ENCODE data around the gene PLAC1. TPM values are rescaled to one million over a fixed set of nuclear protein-coding genes. Genes with fewer than 3 reads are reported as not detected.

The PLAC1 gene
- total RNA-seq, 1 donor from 2014 or later: 0.20 TPM

DNA sequence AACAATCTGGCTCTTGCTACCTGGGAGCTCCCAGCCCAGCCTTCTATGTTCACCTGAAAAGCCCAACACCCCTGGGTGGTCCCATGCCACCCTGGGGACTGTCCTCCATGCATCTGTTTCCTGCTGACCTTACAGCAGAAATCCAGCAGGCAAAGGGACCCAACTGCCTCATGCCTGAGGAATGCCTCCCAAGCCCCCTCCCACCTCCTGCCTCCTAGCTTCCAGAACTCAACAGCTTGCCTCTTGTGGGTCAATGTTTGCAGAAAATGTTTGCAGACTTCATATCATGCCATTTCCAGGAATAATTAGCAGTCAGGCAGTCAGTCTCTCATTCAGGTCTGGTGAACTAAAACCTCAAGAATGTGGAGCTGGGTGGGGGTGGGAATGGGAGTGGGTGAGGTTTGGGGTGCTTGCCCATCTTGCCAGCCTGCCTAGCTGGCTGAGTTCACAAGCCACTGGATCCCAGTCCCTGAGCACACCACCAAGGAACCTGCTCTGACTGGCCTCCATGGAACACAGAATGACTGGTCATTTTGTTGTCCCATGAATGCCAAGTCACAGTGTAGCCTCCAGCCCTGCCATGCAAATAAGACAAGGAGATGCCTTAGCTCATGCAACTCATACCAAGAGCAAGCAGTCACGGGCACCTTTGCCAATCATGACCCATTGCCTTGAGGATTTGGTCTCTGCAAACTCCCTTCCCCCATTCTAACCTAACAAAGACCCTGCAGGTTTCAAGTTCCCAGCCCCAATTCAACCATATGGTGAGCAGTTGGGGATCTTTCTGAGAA lies 12.1 kb upstream of the PLAC1 start:
- DNase-seq (ENCODE audit: low read depth, low spot score): no peak

DNA sequence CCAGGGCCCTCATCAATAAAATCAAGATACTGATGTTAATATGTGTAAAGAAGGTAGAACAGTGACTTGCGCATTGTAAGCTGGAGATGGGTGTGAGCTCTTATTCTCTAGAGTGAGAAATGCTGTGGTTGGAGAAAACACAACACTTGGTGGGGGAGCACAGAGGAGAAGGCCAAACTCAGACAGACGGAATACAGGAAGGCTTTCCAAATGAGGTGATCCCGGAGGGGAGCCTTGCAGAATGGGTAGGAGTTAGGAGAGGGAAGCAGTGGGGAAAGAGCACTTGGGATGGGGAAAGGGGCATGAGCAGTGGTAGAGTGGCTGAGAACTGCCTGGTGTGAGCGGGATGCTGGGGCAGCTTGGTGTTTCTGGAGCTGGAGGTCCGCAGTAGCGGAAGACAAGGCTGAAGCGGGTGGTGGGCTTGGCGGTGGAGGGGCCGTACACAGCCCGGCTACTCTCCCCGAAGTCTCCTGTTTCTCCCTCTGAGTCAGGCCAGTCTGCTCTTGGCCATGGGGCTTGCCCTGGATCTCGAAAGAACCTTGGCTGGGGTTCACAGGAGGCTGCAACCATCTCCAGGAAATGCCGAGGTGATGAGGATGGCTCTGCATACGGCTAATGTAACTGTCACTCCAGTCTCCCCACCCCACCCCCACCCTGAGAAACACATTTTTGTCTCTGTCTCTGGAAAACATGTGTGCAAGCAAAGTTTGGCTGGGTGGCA lies 11.3 kb upstream of the PLAC1 start:
- no peak for DNase-seq (ENCODE audit: low read depth, low spot score)

DNA sequence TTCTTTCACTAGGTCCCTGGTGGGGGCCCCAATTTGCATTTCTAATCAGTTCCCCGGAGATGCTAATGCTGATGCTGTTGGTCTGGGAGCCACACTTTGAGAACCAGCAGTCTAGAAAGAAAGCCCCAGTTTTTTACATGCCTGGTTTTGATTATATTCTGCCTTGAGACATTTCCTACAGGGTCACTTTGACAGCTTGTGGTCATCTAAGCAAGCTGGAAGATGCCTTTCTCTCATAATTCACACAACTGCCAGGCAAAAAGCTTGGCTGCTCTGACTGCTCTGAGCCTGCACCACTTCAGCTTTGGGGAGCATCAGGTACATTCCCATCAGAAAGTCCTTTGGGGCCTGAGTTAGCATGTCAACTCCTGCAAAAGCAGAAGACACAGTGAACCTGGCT lies 5.9 kb upstream of the PLAC1 start:
- DNase-seq (ENCODE audit: low read depth, low spot score): no peak

DNA sequence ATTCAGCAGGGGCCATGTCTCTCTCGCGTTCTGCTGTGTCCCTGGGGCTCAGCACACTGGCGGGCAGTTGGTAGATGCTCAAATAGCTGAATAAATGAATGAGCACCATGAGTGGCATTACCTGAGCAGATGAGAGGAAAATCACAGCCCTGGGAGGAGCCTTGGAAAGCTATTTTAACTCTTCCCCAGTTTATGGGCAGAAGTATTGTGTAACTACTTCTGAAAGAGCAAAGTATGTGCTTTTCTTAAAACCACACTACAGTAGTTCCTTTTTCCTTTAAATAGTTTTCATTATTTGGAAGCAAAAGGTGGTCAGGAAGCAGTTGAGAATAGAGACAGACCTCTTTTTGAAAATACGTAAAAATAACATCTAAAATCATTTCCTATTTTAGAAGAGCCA lies 3.0 kb upstream of the PLAC1 start:
- no peak for DNase-seq (ENCODE audit: low read depth, low spot score)

DNA sequence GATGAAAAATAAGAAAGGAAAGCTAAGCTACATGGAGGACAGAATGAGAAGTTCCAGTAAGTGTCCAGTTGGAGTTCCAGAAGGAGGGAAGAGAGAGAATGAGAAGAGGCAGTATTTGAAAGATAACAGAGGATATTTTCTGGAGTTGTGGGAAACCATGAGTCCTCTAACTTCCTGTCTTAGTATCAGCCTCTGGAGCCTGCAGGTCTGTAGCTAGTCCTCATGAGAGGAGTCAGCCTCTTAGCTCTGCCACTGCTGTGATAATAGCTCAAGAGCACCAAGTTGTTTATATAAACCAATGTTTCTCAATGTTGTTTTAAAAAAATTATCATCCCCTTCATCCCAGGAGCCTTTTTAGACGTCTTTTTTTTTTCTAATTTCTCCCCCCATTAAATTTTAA lies 2.4 kb upstream of the PLAC1 start:
- no peak for DNase-seq (ENCODE audit: low read depth, low spot score)

DNA sequence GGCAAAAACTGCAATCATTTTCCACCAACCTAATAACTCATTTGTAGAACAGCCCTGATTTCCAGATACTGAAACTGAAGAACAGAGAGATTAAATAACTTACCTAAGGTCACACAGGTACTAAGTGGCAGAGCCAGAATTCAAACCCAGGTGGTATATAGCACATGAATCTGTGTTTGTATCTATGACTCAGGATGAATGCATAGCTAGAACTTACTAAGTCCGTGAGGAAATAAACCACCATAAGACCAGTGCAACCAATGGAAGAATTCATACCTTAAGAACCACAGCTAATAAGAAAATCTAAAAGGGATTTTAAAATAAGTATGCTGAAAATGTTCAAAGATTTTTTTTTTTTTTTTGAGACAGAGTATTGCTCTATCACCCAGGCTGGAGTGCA lies 1.5 kb upstream of the PLAC1 start:
- DNase-seq (ENCODE audit: low read depth, low spot score): no peak

DNA sequence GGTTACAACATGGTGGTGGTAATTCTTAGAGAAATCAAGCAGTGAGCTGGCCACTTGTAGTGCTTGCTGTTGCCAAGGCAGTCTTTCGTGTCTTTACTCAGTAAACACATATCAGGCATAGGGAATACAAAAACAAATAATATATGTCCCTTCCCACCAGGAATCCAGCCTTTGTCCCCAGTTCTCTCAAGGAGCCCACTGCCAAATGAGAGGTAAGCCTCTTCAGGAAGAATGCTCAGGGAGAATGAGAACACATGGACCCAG lies 421 bp upstream of the PLAC1 start:
- no peak for DNase-seq (ENCODE audit: low read depth, low spot score)

DNA sequence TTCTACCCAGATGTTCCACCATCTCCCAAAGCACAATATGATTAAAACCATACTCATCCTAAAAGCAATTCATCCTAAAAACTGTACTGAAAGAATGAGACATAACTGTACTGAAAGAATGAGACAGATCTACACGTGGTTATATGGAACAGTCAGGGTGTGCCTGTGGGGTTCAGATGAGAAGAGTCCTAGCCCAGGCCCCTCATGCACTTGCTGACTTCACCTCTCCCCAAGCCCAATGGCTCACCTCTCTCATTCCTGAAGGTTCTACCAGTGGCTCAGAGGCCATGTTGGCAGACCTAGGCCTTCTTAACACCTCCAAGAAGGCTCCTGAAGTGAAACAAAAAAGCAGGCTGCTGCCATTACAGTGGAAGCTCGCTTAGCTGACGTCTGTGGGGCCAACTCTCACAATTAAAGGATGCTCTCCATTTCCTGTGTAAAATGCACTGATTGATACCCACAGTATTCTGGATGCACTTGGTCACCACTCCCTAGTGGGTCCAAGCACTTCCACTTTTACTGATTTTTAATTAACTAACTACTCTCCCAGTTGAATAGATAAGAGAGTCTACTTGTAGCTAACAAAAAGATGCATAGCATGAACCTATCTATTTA lies 3.8 kb downstream of the PLAC1 start:
- no peak for DNase-seq (ENCODE audit: low read depth, low spot score)

DNA sequence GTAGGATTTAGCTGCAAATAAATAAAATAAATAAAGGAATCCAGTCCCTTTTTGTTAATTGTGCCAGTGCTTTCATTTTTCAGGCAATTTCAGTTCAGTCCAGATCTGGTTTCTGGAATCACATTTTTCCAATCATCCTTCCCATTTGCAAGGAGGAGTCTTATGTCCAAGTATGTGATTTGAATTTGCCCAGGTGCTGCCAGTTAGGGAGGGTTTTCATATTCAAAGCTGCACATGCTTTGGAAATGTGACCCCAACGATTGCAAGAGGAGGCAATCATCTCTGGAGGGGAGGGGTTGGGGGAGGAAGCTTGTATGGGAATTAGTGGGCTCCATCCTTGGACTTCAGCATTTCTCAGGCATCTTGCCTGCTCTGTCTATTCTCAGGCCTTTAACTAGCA lies 4.4 kb downstream of the PLAC1 start:
- no peak for DNase-seq (ENCODE audit: low read depth, low spot score)

DNA sequence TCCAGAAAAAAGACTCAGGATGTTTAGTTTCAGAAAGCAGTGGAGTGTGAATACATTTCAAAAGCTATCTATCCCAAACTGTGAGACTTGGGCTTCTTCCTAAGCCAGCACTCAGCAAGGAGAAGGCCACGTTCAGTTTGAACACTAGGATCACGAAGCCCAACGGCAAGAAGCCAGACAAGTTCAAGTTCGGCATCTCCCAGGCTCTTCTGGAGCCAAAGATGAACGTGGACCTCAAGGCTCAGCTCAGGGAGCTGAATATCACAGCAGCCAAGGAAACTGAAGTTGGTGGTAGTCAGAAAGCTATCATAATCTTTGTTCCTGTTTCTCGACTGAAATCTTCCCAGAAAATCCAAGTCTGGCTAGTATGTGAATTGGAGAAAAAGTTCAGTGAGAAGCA lies 7.6 kb downstream of the PLAC1 start:
- DNase-seq (ENCODE audit: low read depth, low spot score): no peak

DNA sequence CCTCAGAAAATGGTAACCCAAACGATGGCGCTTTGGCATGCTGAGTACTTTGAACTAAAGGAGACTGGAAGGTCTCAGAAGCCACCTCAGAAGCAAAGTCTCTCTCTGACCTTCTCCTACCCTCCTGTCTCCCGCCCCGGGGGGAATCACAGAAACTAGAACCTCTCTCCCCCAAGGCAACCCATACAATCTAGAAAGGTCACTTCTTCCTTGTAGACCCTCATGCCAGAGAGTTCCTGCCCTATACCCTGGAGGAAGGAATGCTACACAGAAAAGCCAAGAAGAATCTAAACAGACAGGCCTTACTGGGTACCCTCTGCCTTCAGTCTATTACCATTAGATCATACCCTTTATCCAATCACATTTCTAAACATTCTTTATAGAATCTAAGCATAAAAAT lies 8.5 kb downstream of the PLAC1 start:
- no peak for DNase-seq (ENCODE audit: low read depth, low spot score)

DNA sequence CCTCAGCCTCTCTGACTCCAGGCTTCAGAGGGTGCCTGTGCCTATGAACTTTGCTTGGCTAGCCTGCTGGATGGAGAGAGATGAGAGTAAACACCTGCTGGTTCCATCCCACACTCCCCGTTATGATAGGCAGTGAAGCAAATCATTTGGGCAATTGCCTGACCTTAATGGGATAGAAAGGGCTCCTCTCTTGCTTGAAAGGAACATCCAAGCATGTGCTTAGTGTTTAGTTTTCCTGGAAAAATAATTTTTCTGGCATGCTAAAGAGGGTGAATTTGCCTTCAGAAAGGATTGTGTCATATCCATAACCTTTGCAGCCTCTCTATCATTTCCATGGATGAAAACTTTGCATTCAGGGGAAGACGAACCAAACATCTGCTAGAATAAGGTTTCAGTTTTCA lies 10.8 kb downstream of the PLAC1 start:
- DNase-seq (ENCODE audit: low read depth, low spot score): no peak

DNA sequence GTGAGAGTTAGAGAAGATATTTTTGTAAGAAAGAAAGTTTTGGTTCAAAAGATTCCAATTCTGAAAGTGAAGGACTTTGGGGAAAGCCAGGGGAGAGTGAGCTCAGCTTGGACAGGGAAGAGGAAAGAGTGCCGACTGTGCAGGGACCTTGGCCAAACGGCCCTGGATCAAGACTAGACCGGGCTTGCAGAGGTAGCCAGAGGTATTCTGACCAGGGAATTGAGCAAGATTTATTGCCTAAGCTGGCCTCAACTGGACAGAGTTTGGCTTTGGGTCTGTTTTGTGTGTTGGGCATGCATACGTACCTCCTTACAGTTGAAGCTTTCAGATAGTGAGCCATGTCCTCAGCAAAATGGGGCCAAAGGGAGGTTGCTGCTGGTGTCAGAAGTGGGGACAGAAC lies 11.6 kb downstream of the PLAC1 start:
- DNase-seq (ENCODE audit: low read depth, low spot score): no peak

DNA sequence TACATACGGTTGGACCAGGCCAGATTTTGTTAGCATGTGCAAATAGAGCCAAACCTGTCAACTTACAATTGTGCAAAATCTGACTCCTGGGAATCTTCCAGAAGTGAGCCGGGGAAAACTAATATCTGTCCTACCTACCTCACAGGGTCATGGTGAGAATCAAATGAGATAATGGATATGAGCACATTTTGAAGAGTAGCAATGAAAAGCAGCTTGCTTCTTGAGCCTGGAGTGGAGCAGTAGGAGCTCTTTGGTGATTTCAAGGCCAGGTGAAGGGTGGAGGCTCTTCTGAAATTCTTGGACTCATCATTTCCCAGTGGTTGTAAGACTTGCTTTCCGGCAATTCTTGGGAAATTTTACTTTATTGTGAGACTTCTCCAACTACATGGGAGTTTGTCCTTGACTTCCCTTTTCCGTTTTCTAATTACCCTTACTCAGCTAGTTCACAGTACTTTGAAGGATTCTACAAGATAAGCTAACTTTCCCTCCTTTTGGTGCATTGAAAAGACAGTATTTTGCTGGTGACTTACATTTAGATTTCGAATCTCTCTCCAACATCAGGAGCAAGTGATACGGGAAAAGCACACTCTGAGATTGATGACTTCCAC lies 12.2 kb downstream of the PLAC1 start:
- no peak for DNase-seq (ENCODE audit: low read depth, low spot score)

DNA sequence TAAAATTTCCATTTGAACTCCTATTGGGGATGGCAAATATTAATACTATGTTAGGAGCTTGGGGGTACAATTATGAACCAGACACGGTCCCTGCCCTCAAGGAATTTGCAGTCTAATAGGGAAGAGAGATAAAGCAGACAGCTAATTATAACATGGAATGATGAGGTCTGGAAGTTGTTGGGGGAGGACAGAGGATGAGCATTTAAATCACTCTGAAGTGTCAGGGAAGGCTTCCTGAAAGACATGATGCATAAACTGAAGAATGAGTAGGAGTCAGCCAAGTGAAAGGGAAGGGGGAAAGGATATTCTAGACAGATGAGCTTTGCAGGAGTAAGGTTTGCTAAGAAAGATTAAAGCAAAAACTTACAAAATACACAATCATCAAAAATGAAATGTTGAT lies 15.9 kb downstream of the PLAC1 start:
- no peak for DNase-seq (ENCODE audit: low read depth, low spot score)

DNA sequence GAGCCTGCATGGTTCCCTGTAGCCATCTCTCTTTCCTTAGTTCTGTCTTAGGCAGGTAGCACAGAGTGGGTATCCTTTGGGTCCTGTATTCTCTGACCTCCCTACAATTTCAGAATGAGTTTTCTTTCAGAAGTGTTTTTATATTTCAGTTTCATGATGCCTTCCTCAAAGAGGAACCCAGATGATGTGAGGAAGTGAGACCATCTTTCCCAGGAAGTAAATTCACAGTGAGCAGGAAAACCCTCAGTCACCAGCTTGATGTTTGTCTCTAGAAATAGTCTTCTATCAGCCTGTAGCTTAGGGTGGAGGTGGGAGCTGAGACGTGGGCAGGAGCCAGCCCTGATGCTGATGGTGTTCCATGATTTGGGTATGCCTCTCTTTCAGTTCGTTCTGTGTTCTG lies 16.9 kb downstream of the PLAC1 start:
- no peak for DNase-seq (ENCODE audit: low read depth, low spot score)

DNA sequence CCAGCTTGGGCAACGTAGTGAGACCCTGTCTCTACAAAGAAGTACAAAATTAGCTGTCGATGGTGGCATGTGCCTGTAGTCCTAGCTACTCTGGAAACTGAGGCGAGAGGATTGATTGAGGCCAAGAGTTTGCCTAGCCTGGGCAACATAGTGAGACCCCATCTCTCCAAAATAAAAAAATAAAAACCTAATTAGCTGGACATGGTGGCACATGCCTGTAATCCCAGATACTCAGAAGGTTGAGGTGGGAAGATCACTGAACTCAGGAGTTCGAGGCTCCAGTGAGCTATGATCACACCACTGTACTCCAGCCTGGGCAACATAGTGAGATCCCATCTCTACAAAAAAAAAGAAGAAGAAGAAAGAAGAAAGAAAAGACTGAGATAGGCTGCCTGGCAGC lies 17.4 kb downstream of the PLAC1 start:
- no peak for DNase-seq (ENCODE audit: low read depth, low spot score)

DNA sequence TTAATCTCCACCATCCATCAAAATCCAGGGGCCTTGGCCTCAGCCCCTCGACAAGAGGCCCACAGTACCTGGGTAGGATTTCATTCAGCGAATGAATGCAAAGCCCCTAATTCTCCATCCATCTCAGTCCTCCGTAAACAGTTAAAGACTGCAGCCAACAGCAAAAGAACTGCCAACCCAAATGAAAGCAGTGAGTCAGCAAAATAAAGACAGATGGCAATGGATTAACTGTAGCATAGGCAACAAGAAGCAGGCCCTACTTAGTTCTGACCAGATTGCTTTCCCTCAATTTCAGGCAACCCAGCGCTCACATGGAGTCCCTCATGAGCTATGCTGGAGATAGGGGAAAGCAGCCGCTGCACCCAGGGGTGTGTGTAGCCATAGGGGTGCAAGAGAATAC lies 21.4 kb downstream of the PLAC1 start:
- DNase-seq (ENCODE audit: low read depth, low spot score): no peak

DNA sequence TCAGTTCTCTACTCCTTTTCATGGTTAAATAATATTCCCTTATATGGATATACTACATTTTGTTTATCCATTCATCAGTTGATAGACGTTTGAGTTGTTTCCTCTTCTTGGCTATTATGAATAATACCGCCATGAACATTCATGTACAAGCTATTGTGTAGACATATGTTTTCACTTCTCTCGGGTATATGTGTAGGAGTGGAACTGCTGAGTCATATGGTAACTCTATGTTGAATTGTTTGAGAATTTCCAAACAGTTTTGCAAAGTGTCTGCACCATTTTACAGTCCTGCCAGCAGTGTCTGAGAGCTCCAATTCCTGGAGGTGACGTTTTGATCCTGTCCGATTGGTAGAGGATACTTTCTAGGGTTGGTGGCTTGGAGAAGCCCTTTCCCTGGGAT lies 23.6 kb downstream of the PLAC1 start:
- no peak for DNase-seq (ENCODE audit: low read depth, low spot score)

DNA sequence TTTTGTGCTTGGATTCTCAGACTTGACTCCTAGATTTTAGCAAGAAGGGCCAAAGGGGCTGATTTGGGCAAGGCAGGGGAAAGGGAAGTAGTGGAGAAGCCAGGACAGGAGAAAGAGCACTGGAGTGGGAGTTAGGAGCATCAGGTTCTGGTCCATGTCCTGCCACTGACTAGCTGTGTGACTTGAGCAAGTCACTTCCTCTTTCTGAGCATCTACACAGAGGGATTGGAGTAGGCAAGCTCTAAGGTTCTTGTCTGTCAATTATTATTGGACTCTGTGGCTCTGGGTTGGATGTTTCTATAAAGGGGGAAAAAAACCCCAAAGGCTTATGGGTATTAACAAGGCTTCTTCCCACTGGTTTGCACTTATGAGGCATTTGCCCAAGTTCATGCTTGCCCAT lies 24.4 kb downstream of the PLAC1 start:
- DNase-seq (ENCODE audit: low read depth, low spot score): no peak

DNA sequence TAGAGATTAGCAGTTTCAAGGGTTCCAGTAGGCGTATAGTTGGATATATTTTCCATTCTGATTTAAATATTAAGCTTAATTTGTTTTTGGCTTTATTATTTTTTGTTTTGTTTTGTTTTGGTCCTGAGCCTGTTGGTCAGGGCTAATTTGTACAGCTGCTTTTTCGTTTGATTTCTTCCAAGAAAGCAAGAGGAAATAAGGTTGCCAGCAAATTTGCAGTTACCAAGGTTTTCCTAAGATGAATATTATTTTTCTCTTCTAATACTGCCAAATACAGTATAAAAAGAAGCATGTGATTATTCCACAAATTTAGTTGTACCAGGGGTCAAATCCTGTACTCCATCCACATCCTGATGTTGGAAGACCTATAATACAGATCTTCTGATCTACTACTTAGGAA lies 24.9 kb downstream of the PLAC1 start:
- DNase-seq (ENCODE audit: low read depth, low spot score): no peak

DNA sequence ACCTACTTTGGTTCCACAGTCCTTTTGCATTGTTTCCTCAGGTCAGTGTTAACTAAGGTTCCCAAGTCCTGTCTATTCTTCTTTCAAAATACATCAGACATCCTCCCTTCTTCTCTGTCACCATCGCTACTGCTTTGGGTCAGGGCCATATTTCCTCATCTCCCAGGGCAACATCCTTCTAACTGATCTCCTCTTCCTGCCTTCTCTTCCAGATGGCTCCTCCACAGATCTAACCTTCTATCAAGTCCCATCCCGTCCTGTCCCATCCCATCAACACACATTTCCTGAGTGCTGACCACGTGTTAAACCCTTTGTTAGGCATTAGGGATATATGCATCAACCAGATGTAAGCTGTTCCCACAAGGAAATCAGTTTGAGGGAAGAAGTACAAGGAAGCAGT lies 25.9 kb downstream of the PLAC1 start:
- DNase-seq (ENCODE audit: low read depth, low spot score): no peak

All from pulmonary artery endothelial cell (primary cell).